ENCODE data around the gene THAP3.
"Not testable (repeated sequence)": the region's sequence is repeated elsewhere in the genome, so short reads cannot be mapped to it uniquely, and the experiment has no call there.

GRCh38 chr1:6599991-6600390 lies 24.7 kb upstream of the THAP3 start:
- not testable (repeated sequence) for TF ChIP-seq EZH2 (IDR thresholded peaks at IDR 0.05; ENCODE audit: borderline replicate concordance, insufficient read depth, low read depth, low read length, poor library complexity, severe bottlenecking); CTCF (IDR thresholded peaks at IDR 0.05)
